ENCODE measurements around the gene BMPR1A. TPM values are rescaled to one million over a fixed set of nuclear protein-coding genes. Genes with fewer than 3 reads are reported as not detected.
"Not testable (repeated sequence)": the region's sequence is repeated elsewhere in the genome, so short reads cannot be mapped to it uniquely, and the experiment has no call there.

BMPR1A gene
- total RNA-seq, 4 donors from 2014 or later: 72.7 to 89.5 (median 84.2) TPM

GRCh38 chr10:86848747-86849146 is 92.3 kb downstream of the BMPR1A start:
- Histone ChIP-seq H3K4me1 (no peaks in the 10 kb centered on the region), H3K27ac (no peak overlapping the region), H3K9me3 (no peaks in the 10 kb centered on the region), H3K36me3 (no peaks in the 10 kb centered on the region), H3K27me3 (no peaks in the 10 kb centered on the region), H3K4me3 (replicated peaks in 1 of 3) (no peak overlapping the region)
- intact Hi-C loops (cut with DNase I): no loop called here
- no peak for DNase-seq
- TF ChIP-seq POLR2A (IDR thresholded peaks at IDR 0.05) (no peak), CTCF (IDR thresholded peaks at IDR 0.05) (no peak)

- WGBS, 2 donors: 91 to 95% methylated on average over 4 of the region's 4 CpGs
- Histone ChIP-seq H3K27ac (no peak overlapping the region), H3K27me3 (no peaks in the 10 kb centered on the region), H3K4me3 (replicated peaks in 1 of 3) (no peak overlapping the region), H3K4me1 (no peaks in the 10 kb centered on the region), H3K9me3 (no peaks in the 10 kb centered on the region), H3K36me3 (no peaks in the 10 kb centered on the region)
- TF ChIP-seq POLR2A (IDR thresholded peaks at IDR 0.05): no peak
- TF ChIP-seq CTCF (IDR thresholded peaks at IDR 0.05): no peak
- no peak for DNase-seq
- intact Hi-C loops (cut with DNase I): no loop called here
Observed at GRCh38 chr10:86849181-86849894, 92.9 kb downstream of the BMPR1A start.

- TF ChIP-seq POLR2A (IDR thresholded peaks at IDR 0.05) (no peak), CTCF (IDR thresholded peaks at IDR 0.05) (no peak)
- 94 to 100% methylated on average over 1 of the region's 1 CpG for WGBS, 2 donors
- no peaks in the 10 kb centered on the region for H3K27me3 ChIP-seq
- H3K9me3 ChIP-seq: no peaks in the 10 kb centered on the region
- H3K36me3 ChIP-seq: no peaks in the 10 kb centered on the region
- peaks cover under 1 to 4% of the 10 kb centered on the region in 2 donors for H3K4me1 ChIP-seq
- no peak overlapping the region for H3K4me3 ChIP-seq (replicated peaks in 1 of 3)
- DNase-seq: no peak
- H3K27ac ChIP-seq: no peak overlapping the region
- intact Hi-C loops (cut with DNase I): loop anchor here (10.0 kb wide), 1 partner anchor 46 kb away; no protein-coding TSS in a partner anchor
Observed at GRCh38 chr10:86850481-86850880, 94.1 kb downstream of the BMPR1A start.

- H3K4me3 ChIP-seq (replicated peaks in 1 of 3): no peak overlapping the region
- no peaks in the 10 kb centered on the region for H3K27me3 ChIP-seq
- WGBS, 2 donors: 80 to 82% methylated on average over 11 of the region's 11 CpGs
- no peak for TF ChIP-seq CTCF (IDR thresholded peaks at IDR 0.05)
- TF ChIP-seq POLR2A (IDR thresholded peaks at IDR 0.05): no peak
- H3K27ac ChIP-seq: no peak overlapping the region
- intact Hi-C loops (cut with DNase I): loop anchor here (10.0 kb wide), 1 partner anchor 47 kb away; no protein-coding TSS in a partner anchor
- DNase-seq: no peak
- H3K36me3 ChIP-seq: no peaks in the 10 kb centered on the region
- no peaks in the 10 kb centered on the region for H3K9me3 ChIP-seq
- peaks cover 4 to 9% of the 10 kb centered on the region in 2 donors for H3K4me1 ChIP-seq
Observed at GRCh38 chr10:86851328-86852207, 95.1 kb downstream of the BMPR1A start.

GRCh38 chr10:86853582-86853981 is 97.2 kb downstream of the BMPR1A start:
- H3K4me1 ChIP-seq; H3K36me3 ChIP-seq; H3K27ac ChIP-seq; H3K27me3 ChIP-seq; H3K4me3 ChIP-seq (replicated peaks in 1 of 3); DNase-seq; H3K9me3 ChIP-seq: not testable (repeated sequence)
- WGBS, 2 donors: 95% methylated on average over 12 of the region's 12 CpGs
- intact Hi-C loops (cut with DNase I): loop anchor here (10.0 kb wide), 1 partner anchor 49 kb away; no protein-coding TSS in a partner anchor
